Endothelial cell of umbilical vein (primary cell): Measurements from ENCODE around the gene ZNF260. TPM values are rescaled to one million over a fixed set of nuclear protein-coding genes. Genes with fewer than 3 reads are reported as not detected.

Experiments
- BruUV-seq: library from RNA; stranded (reverse); fragments of 400-500 nt; replicated peaks from 2 replicates; lab custom pipeline; 2021; lab: Mats Ljungman, UMichigan
- CTCF ChIA-PET: fragments of 300-600, 350-600 bp; sonication (Branson Sonifier 250); formaldehyde crosslinking; loops from one replicate; lab custom pipeline; 2021; ENCODE audit warnings: antibody characterized with exemption, inconsistent platforms; lab: Charles Lee
- POLR2A ChIA-PET: fragments of 300-600, 350-600 bp; sonication (Branson Sonifier 250); formaldehyde crosslinking; loops from one replicate; lab custom pipeline; 2021; ENCODE audit warnings: antibody characterized with exemption, inconsistent platforms; lab: Charles Lee
- DNase-seq: peaks from one replicate; pipeline ENCODE4 v3.0.0-alpha.2; 2011; ENCODE audit warnings: low read depth, low spot score
- FAIRE-seq: peaks from 2 replicates; lab custom pipeline; 2011; peaks lifted over from hg19 to GRCh38; lab: Jason Lieb, UNC
- H2AFZ ChIP-seq: 2 replicates; pipeline ENCODE4 v1.6.0; 2012; ENCODE audit warnings: low read depth, low read length, control low read depth, inconsistent platforms
- H3K27ac ChIP-seq: 2 replicates; pipeline ENCODE4 v1.5.1; 2011; ENCODE audit warnings: low read depth, mild to moderate bottlenecking, control low read depth, low read length, moderate library complexity; ENCODE audit not compliant: insufficient read depth
- H3K27me3 ChIP-seq, 2 experiments: 2 replicates each; pipeline versions ENCODE4 v1.6.0 to v1.6.1; 2011; ENCODE audit warnings: low read length in 2 of 2, mixed read lengths in 1 of 2; ENCODE audit not compliant: control insufficient read depth in 2 of 2, insufficient read depth in 2 of 2
- H3K36me3 ChIP-seq, 2 experiments: 2 replicates in 1 of 2; 3 replicates in 1 of 2; pipeline ENCODE4 v1.5.1; 2011; ENCODE audit warnings: low read length in 2 of 2, mild to moderate bottlenecking in 1 of 2, moderate library complexity in 1 of 2; ENCODE audit not compliant: control insufficient read depth in 2 of 2, insufficient read depth in 2 of 2; ENCODE audit errors: extremely low read depth in 1 of 2
- H3K4me1 ChIP-seq: 3 replicates; pipeline ENCODE4 v1.5.1; 2011; ENCODE audit warnings: mild to moderate bottlenecking, low read length; ENCODE audit not compliant: control insufficient read depth, insufficient read depth; ENCODE audit errors: extremely low read depth
- H3K4me2 ChIP-seq: 2 replicates; pipeline ENCODE4 v1.6.1; 2011; ENCODE audit warnings: low read length, control low read depth, mixed read lengths; ENCODE audit not compliant: insufficient read depth
- H3K4me3 ChIP-seq, 3 experiments: fragments of 200-600 bp in 1 of 3; sonication (generic), shearing (Covaris generic) in 1 of 3; replicated peaks in 1 of 3; 2 replicates each; pipeline ENCODE4 v1.5.1; 2011 to 2016; ENCODE audit warnings: control low read depth in 3 of 3, low read length in 3 of 3, mild to moderate bottlenecking in 2 of 3, inconsistent platforms in 1 of 3, low read depth in 1 of 3, moderate library complexity in 1 of 3; ENCODE audit not compliant: insufficient read depth in 1 of 3
- H3K79me2 ChIP-seq: 2 replicates; pipeline ENCODE4 v1.6.0; 2012; ENCODE audit warnings: low read length, inconsistent platforms; ENCODE audit not compliant: control insufficient read depth, insufficient read depth
- H3K9ac ChIP-seq: replicated peaks from 2 replicates; pipeline ENCODE3; 2011; ENCODE audit warnings: low read length, control low read depth; ENCODE audit not compliant: insufficient read depth; ENCODE audit errors: extremely low read depth
- H3K9me1 ChIP-seq: replicated peaks from 3 replicates; pipeline ENCODE4 v1.6.0; 2011; ENCODE audit warnings: mild to moderate bottlenecking, low read length; ENCODE audit not compliant: control insufficient read depth, insufficient read depth; ENCODE audit errors: extremely low read depth
- H3K9me3 ChIP-seq: replicated peaks from 2 replicates; pipeline ENCODE4 v1.5.1; 2012; ENCODE audit warnings: low read length, inconsistent platforms; ENCODE audit not compliant: control insufficient read depth, insufficient read depth
- H4K20me1 ChIP-seq: replicated peaks from 2 replicates; pipeline ENCODE3; 2011; ENCODE audit warnings: mild to moderate bottlenecking, low read length; ENCODE audit not compliant: control insufficient read depth, insufficient read depth; ENCODE audit errors: extremely low read depth
- CTCF ChIP-seq, 2 donors: IDR thresholded peaks; 1 replicate in 1 of 2; 2 replicates in 1 of 2; pipeline ENCODE4 v1.5.1; 2011; ENCODE audit warnings: low read length in 2 of 2, mild to moderate bottlenecking in 2 of 2, moderate library complexity in 2 of 2, control low read depth in 1 of 2, inconsistent platforms in 1 of 2, low read depth in 1 of 2; ENCODE audit not compliant: insufficient read depth in 1 of 2; ENCODE audit errors: extremely low read depth in 1 of 2
- EZH2 ChIP-seq: IDR thresholded peaks from 2 replicates; pipeline ENCODE4 v1.6.1; 2012; ENCODE audit warnings: borderline replicate concordance, low read depth, mild to moderate bottlenecking, moderate library complexity, low read length, inconsistent platforms; ENCODE audit not compliant: severe bottlenecking
- FOS ChIP-seq: IDR thresholded peaks from 2 replicates; pipeline ENCODE4 v1.6.1; 2011; ENCODE audit warnings: mild to moderate bottlenecking, low read length, moderate library complexity, borderline replicate concordance; ENCODE audit not compliant: insufficient read depth
- GATA2 ChIP-seq: IDR thresholded peaks from 2 replicates; pipeline ENCODE4 v1.7.0; 2011; ENCODE audit warnings: low read depth, mild to moderate bottlenecking, moderate library complexity, mixed read lengths, low read length; ENCODE audit not compliant: insufficient read length, insufficient read depth
- JUN ChIP-seq: IDR thresholded peaks from 2 replicates; pipeline ENCODE4 v1.6.1; 2011; ENCODE audit warnings: borderline replicate concordance, low read depth; ENCODE audit not compliant: insufficient read length, insufficient read depth
- MAX ChIP-seq: IDR thresholded peaks from 2 replicates; pipeline ENCODE4 v1.6.1; 2011; ENCODE audit not compliant: insufficient read depth, insufficient read length
- MYC ChIP-seq: IDR thresholded peaks from one replicate; pipeline ENCODE4 v1.6.1; 2011; ENCODE audit warnings: mild to moderate bottlenecking, low read depth, low read length
- POLR2A ChIP-seq: IDR thresholded peaks from 2 replicates; pipeline ENCODE4 v1.6.1; 2012; ENCODE audit warnings: low read depth, mild to moderate bottlenecking, control low read depth, low read length
- POLR2AphosphoS5 ChIP-seq: IDR thresholded peaks from 2 replicates; pipeline ENCODE4 v1.6.1; 2012; ENCODE audit warnings: low read depth, mild to moderate bottlenecking, control low read depth, low read length, moderate library complexity; ENCODE audit not compliant: insufficient read depth
- dilution Hi-C: fragments of 300-500 bp; cut with MboI; formaldehyde crosslinking; loops from one replicate; pipeline ENCODE4 v1.15.0; 2019; ENCODE audit warnings: low sequenced_read_pairs; ENCODE audit not compliant: extremely low pct_ligation_motif_present
- intact Hi-C: fragments of 100-400 bp; cut with micrococcal nuclease; formaldehyde crosslinking; loops from one replicate; pipeline ENCODE4 v1.10.0; 2022
- polyA plus RNA-seq, 4 experiments: library from polyadenylated mRNA; depleted of rRNA in 3 of 4; stranded (reverse) in 3 of 4; unstranded in 1 of 4; fragments of >200 nt; gene quantifications; 2 replicates each; pipeline versions ENCODE4 v1.2.1 to v1.2.3, GENCODE V29; 2011 to 2012; ENCODE audit warnings: missing spikeins in 1 of 4
- total RNA-seq: library from RNA; stranded (reverse); gene quantifications from 2 replicates; pipeline ENCODE4 v1.2.3, GENCODE V29; 2021

ZNF260 gene
- total and polyA plus RNA-seq, 2 donors (not counting 3 experiments of a cell fraction or from before 2014, with no cell fraction given) = 2.7 to 10.5 TPM

GRCh38 chr19:36526581-36526980 lies 1.5 kb downstream of the ZNF260 start:
- Histone ChIP-seq H3K36me3 (peaks cover 3 to 6% of the 10 kb centered on the region in 2 experiments), H3K4me2 (peak overlapping the region; percentile 73), H2AFZ (no peak overlapping the region), H3K27ac (no peak overlapping the region), H3K27me3 (no peaks in the 10 kb centered on the region), H3K4me1 (peaks cover 9% of the 10 kb centered on the region), H3K4me3 (no peak overlapping the region), H3K9me1 (no peaks in the 10 kb centered on the region), H3K79me2 (peaks cover 26% of the 10 kb centered on the region), H3K9me3 (peaks cover 2% of the 10 kb centered on the region), H4K20me1 (no peaks in the 10 kb centered on the region), H3K9ac (no peak overlapping the region)
- BruUV-seq = no TSS peak
- DNase-seq (no peak), FAIRE-seq (no peak)
- dilution Hi-C loops (no loop called here), intact Hi-C loops (loop anchor here (10.0 kb wide), 1 partner anchor 548 kb away; the partner anchor contains the start of gene ZNF420)
- ChIA-PET POLR2A (no interaction called here), CTCF (interaction anchor here (1.2 kb wide), 1 partner anchor 37 kb away, joined by 3 read pairs; the partner anchor contains the start of gene ZNF566)
- no peak for TF ChIP-seq JUN
- TF ChIP-seq GATA2 = no peak
- no peak for TF ChIP-seq MAX
- no peak for TF ChIP-seq EZH2
- TF ChIP-seq POLR2A = no peak
- no peak for TF ChIP-seq POLR2AphosphoS5
- no peak for TF ChIP-seq FOS
- TF ChIP-seq CTCF (IDR thresholded peaks at IDR 0.05; ENCODE audit: extremely low read depth in 1 of 2, insufficient read depth in 1 of 2, low read depth in 1 of 2, low read length in 2 of 2) = no peak
- no peak for TF ChIP-seq MYC
